Activated CD8-positive, alpha-beta T cell treated with anti-CD3 and anti-CD28 coated beads, Interleukin-2, amount 10 ng/mL, durations not matched to agents 7 days and 5 days (primary cell): ENCODE results near the gene GALNT7. TPM values are rescaled to one million over a fixed set of nuclear protein-coding genes. Genes with fewer than 3 reads are reported as not detected.
"Not testable (repeated sequence)": the region's sequence is repeated elsewhere in the genome, so short reads cannot be mapped to it uniquely, and the experiment has no call there.

ENCODE experiments used
- ATAC-seq: fragments of 150-1000 bp; cut with Tn5 transposase; one replicate; pipeline ENCODE4 v1.10.0; 2021; ENCODE audit warnings: moderate library complexity
- CTCF ChIA-PET: fragments of 350-600 bp; sonication (Branson Sonifier 250); formaldehyde crosslinking; loops from one replicate; lab custom pipeline; 2021; ENCODE audit warnings: antibody characterized with exemption; lab: Charles Lee
- POLR2A ChIA-PET: fragments of 350-600 bp; sonication (Branson Sonifier 250); formaldehyde crosslinking; loops from one replicate; lab custom pipeline; 2021; ENCODE audit warnings: antibody characterized with exemption; lab: Charles Lee
- DNase-seq: peaks from one replicate; pipeline ENCODE4 v3.0.0-alpha.2; 2020
- H3K27ac Mint-ChIP-seq: one replicate; pipeline ENCODE4 v1.8.0; 2021; ENCODE audit warnings: mild to moderate bottlenecking, mixed read lengths
- H3K27me3 Mint-ChIP-seq: one replicate; pipeline ENCODE4 v1.8.0; 2021; ENCODE audit warnings: low read depth, mixed read lengths
- H3K36me3 Mint-ChIP-seq: one replicate; pipeline ENCODE4 v1.8.0; 2021; ENCODE audit warnings: low read depth, mixed read lengths
- H3K4me1 Mint-ChIP-seq: one replicate; pipeline ENCODE4 v1.8.0; 2021; ENCODE audit warnings: low read depth, mixed read lengths
- H3K4me3 Mint-ChIP-seq: one replicate; pipeline ENCODE4 v1.8.0; 2021; ENCODE audit warnings: mild to moderate bottlenecking, mixed read lengths
- H3K9me3 Mint-ChIP-seq: one replicate; pipeline ENCODE4 v1.8.0; 2022; ENCODE audit warnings: mixed read lengths; ENCODE audit not compliant: insufficient read depth
- total RNA-seq, 2 experiments: library from RNA; stranded (reverse); gene quantifications; one replicate each; pipeline ENCODE4 v1.2.3, GENCODE V29; 2021

GALNT7 gene
- total RNA-seq, 2 experiments from 2014 or later: 16.2 to 16.7 TPM

DNA sequence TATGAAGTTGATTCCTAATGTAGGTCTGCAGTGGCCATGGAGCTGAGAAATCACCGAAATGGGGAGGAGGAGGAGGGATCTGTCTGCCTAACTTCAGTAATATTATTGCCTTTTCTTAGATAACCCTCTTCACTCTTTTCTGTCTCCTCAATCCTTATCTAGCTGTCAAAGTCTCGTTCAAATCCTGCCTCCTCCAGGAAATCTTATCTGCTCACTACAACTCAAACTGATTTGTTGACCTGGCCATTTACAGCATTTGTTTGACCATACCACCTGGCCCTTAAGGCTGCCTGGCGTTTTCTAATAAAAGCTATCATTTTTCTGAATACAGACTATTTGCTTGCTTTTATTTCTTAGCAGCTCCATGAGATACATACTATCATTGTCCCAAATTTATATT lies 33.8 kb downstream of the GALNT7 start:
- POLR2A ChIA-PET: no interaction called here
- H3K4me3 Mint-ChIP-seq: no peak overlapping the region
- peaks cover 15% of the 10 kb centered on the region for H3K36me3 Mint-ChIP-seq
- peaks cover 3% of the 10 kb centered on the region for H3K9me3 Mint-ChIP-seq
- no peak overlapping the region for H3K27ac Mint-ChIP-seq
- DNase-seq (no peak), ATAC-seq (no peak)
- no peaks in the 10 kb centered on the region for H3K27me3 Mint-ChIP-seq
- no peaks in the 10 kb centered on the region for H3K4me1 Mint-ChIP-seq
- CTCF ChIA-PET: interaction anchor here (1.1 kb wide), 1 partner anchor 99 kb away, joined by 4 read pairs; no protein-coding TSS in a partner anchor

DNA sequence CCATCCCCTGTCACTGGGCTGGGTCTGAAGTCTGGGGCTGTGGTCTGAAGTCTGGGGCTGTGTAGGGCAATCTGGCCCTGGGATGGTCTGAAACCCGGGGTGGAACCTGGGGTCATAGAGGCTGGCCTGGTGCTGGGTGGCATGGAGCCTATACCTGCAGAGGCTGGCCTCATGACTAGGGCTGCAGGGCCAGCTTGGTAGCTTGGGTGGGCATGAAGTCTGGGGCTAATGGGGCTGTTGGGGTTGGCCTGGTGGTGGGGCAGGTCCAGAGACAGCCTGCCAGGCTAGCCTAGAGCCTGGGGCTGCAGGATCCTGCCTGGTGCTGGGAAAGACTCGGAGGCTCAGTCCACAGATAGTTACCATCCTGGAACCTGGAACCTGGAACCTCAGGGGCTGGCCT lies 37.0 kb downstream of the GALNT7 start:
- Mint-ChIP-seq H3K4me1 (no peaks in the 10 kb centered on the region), H3K9me3 (peaks cover 3% of the 10 kb centered on the region), H3K27me3 (no peaks in the 10 kb centered on the region), H3K4me3 (no peak overlapping the region), H3K27ac (no peak overlapping the region), H3K36me3 (peaks cover 17% of the 10 kb centered on the region)
- ChIA-PET POLR2A (no interaction called here), CTCF (no interaction called here)
- no peak for ATAC-seq
- DNase-seq: no peak

DNA sequence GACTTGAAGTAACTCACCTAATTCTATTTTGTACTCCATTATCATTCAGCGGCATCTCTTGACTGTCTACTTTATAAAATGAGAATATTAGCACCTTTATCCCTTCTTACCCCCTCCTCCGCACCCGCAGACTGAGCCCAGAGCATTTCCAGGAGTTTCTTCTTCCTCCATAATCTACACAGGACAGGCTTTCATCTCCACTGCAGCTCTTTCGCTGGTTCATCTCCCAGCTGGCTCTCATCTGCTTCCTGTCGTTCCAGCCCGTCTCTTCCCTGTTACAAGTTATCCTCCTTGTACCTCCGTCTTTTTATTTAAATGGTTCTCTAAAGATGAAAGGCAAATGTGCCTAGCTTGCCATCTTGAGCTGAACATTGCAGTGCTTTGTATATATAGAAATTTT lies 39.8 kb downstream of the GALNT7 start:
- Mint-ChIP-seq H3K4me3 (no peak overlapping the region), H3K36me3 (peaks cover 17% of the 10 kb centered on the region), H3K9me3 (peaks cover 3% of the 10 kb centered on the region), H3K4me1 (no peaks in the 10 kb centered on the region), H3K27ac (no peak overlapping the region), H3K27me3 (no peaks in the 10 kb centered on the region)
- ChIA-PET POLR2A (no interaction called here), CTCF (no interaction called here)
- DNase-seq (no peak), ATAC-seq (no peak)

DNA sequence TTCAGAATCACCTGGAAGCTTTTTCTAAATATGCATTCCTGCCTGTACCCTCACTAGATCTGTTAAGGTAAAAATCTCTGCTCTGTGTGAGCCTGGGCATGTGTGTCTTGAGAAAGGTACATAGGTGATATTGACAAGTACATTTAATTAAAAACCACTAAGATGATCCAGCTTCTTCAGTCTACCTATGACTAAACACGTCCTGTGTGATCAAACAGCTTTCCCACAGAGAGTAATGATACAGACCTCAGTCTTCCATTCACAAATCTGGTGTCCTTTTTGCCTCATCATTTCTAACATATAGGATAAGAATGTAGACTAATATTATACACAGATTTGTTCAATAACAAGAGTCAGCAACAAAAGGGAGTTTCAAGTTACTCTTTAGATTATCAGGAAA lies 42.6 kb downstream of the GALNT7 start:
- H3K9me3 Mint-ChIP-seq: no peaks in the 10 kb centered on the region
- ChIA-PET CTCF (no interaction called here), POLR2A (no interaction called here)
- H3K36me3 Mint-ChIP-seq: peaks cover 2% of the 10 kb centered on the region
- H3K4me1 Mint-ChIP-seq: no peaks in the 10 kb centered on the region
- H3K4me3 Mint-ChIP-seq: no peak overlapping the region
- no peak overlapping the region for H3K27ac Mint-ChIP-seq
- ATAC-seq (no peak), DNase-seq (no peak)
- H3K27me3 Mint-ChIP-seq: no peaks in the 10 kb centered on the region

DNA sequence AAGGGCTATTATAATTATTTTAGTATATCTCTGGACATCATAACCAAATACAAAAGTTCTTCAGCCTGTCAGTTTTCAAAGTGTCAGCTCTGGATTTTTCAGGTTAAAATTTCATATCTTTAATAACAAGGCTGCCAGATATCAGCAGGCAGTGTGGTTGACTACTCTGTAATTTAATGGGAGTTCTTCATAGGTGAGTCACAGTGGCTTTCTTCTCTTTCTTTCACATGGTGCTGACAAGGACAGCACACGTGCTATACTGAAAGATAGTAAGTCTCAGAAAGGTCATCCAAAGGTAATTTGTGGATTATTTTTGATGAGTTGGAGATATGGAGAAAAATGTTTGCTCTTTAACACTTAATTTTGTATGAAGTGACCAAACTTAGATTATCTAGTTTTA lies 43.2 kb downstream of the GALNT7 start:
- POLR2A ChIA-PET: no interaction called here
- H3K9me3 Mint-ChIP-seq: no peaks in the 10 kb centered on the region
- H3K36me3 Mint-ChIP-seq: peaks cover 2% of the 10 kb centered on the region
- no peaks in the 10 kb centered on the region for H3K27me3 Mint-ChIP-seq
- DNase-seq: no peak
- no peak for ATAC-seq
- no peak overlapping the region for H3K27ac Mint-ChIP-seq
- no peak overlapping the region for H3K4me3 Mint-ChIP-seq
- CTCF ChIA-PET: no interaction called here
- H3K4me1 Mint-ChIP-seq: no peaks in the 10 kb centered on the region

DNA sequence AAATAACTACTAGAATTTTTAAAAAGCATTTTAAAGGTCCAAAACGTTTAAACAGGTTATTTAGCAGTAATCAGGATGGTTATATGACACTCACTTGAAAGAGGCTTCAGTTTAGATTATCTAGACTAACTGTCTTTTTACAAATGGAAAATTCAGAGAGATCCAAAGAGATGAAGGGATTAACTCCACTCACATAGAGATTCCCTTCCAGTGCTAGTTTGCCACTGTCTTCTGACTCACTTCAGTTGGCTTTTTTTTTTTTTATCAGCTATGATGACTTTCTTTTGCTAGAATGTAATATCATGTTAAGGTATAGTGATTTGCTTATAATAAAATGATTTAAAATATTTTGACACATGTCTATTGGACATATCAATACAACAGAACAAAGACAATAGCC lies 43.8 kb downstream of the GALNT7 start:
- ChIA-PET POLR2A (no interaction called here), CTCF (no interaction called here)
- H3K4me3 Mint-ChIP-seq: no peak overlapping the region
- peaks cover 2% of the 10 kb centered on the region for H3K36me3 Mint-ChIP-seq
- no peaks in the 10 kb centered on the region for H3K9me3 Mint-ChIP-seq
- no peak for ATAC-seq
- no peak overlapping the region for H3K27ac Mint-ChIP-seq
- no peaks in the 10 kb centered on the region for H3K27me3 Mint-ChIP-seq
- H3K4me1 Mint-ChIP-seq: no peaks in the 10 kb centered on the region
- no peak for DNase-seq

DNA sequence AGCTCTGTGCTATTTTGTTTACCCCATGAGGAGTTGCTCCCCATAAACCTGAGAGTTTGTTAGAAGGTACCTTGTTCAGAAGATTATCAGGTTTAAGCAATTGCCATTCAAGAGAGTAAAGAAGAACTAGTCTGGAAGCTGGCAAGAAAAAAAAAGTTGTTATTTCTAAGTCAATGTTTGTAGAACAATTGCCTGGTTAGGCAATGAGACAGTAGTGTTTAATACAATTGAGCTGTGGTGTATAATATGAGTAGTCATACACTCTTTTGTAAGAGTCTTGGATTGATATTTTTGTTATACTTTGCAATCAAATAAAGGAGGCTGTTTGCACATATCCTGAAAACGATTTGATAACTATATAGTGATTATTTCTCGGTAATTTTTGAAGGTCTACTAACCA lies 44.7 kb downstream of the GALNT7 start:
- Mint-ChIP-seq H3K9me3 (no peaks in the 10 kb centered on the region), H3K36me3 (peaks cover 2% of the 10 kb centered on the region), H3K4me1 (peaks cover 3% of the 10 kb centered on the region), H3K4me3 (no peak overlapping the region), H3K27ac (no peak overlapping the region), H3K27me3 (no peaks in the 10 kb centered on the region)
- ChIA-PET POLR2A (no interaction called here), CTCF (interaction anchor here (0.7 kb wide), 1 partner anchor 43 kb away, joined by 3 read pairs; no protein-coding TSS in a partner anchor)
- ATAC-seq: no peak
- no peak for DNase-seq

DNA sequence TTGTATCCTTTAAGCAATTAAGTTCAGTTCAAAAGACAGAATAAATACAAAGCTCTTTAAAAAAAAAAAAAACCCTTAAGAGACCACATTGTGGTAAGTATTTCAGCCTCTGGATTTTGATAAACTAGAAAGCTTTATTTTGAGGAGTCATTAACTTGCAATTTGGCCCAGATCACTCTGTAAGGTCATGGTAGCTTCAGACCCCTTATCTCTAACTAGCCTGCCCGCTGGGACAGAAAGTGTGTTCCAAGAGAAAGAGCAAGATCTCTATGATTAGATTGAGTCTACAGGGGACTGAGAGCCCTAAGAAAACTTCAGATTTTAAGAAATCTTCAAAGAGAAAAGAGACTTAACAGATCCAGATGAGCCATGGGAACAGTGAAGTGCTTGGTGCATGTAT lies 45.6 kb downstream of the GALNT7 start:
- ChIA-PET POLR2A (no interaction called here), CTCF (no interaction called here)
- H3K4me3 Mint-ChIP-seq: no peak overlapping the region
- no peak overlapping the region for H3K27ac Mint-ChIP-seq
- peaks cover 4% of the 10 kb centered on the region for H3K4me1 Mint-ChIP-seq
- DNase-seq (no peak), ATAC-seq (no peak)
- H3K36me3 Mint-ChIP-seq: peaks cover 2% of the 10 kb centered on the region
- H3K9me3 Mint-ChIP-seq: no peaks in the 10 kb centered on the region
- H3K27me3 Mint-ChIP-seq: no peaks in the 10 kb centered on the region

DNA sequence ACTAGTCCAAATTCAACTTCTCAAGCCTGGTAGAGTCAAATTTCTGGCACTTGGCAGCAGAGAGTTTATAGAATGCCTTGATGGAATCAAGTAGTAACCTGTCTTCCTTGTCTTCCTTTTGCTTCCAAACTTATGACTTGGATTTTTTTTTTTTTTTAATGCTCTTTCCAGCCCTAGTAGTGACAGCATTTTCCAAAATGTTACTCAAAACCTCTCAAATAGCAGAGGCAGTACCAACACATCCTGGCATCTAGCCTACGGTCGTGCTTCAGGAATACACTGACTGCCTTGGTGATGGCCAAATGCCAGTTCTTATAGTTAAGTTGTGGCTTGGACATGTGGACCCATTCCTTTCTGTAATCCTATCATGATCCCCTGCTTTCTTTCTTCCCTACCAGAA lies 46.0 kb downstream of the GALNT7 start:
- Mint-ChIP-seq H3K4me3 (no peak overlapping the region), H3K27ac (no peak overlapping the region), H3K9me3 (no peaks in the 10 kb centered on the region), H3K27me3 (no peaks in the 10 kb centered on the region), H3K4me1 (peaks cover 4% of the 10 kb centered on the region), H3K36me3 (peaks cover 2% of the 10 kb centered on the region)
- no peak for ATAC-seq
- DNase-seq: no peak
- ChIA-PET CTCF (no interaction called here), POLR2A (no interaction called here)

DNA sequence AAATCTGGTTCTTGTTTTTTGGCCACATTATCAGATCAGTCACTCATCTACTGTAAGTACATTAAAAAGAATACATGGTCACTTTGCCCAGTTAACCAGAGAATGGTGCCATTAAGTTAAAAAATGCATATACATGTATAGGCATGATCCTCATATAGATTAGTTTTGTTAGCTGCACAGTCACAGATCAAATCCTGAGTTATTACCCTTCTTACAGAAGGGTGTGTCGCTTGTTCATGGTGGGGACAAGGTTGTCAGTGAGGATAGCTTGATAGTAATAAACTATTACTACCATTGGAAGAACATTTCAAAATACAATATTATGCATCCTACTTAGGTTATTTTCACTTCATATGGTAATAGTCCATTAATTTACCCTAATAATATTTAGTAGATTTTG lies 48.5 kb downstream of the GALNT7 start:
- no peaks in the 10 kb centered on the region for H3K36me3 Mint-ChIP-seq
- no peak for DNase-seq
- no peak for ATAC-seq
- no peak overlapping the region for H3K27ac Mint-ChIP-seq
- peaks cover 3% of the 10 kb centered on the region for H3K9me3 Mint-ChIP-seq
- H3K4me1 Mint-ChIP-seq: peaks cover 4% of the 10 kb centered on the region
- CTCF ChIA-PET: no interaction called here
- no peak overlapping the region for H3K4me3 Mint-ChIP-seq
- no peaks in the 10 kb centered on the region for H3K27me3 Mint-ChIP-seq
- POLR2A ChIA-PET: no interaction called here

DNA sequence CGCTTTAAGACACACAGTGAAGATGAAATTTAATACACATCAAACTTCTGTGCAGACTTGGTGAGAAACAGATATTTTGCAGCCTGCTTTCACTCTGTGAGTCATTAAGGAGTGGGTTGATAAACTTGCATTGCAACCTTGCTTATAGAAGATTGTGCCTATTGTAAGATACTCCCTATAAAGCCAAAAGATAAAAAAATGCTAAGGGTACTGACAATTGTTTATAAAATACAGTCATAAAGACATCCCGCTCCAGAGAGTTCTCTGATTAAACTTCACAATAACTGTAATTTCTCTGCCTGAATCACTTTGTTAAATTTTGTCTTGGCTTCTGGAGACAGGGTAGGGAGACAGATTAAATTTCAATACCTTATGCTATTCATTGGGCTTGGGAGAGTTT lies 49.1 kb downstream of the GALNT7 start:
- Mint-ChIP-seq H3K4me3 (no peak overlapping the region), H3K27ac (no peak overlapping the region), H3K9me3 (peaks cover 3% of the 10 kb centered on the region), H3K27me3 (no peaks in the 10 kb centered on the region), H3K4me1 (peaks cover 4% of the 10 kb centered on the region), H3K36me3 (no peaks in the 10 kb centered on the region)
- ChIA-PET POLR2A (no interaction called here), CTCF (no interaction called here)
- DNase-seq (no peak), ATAC-seq (no peak)

DNA sequence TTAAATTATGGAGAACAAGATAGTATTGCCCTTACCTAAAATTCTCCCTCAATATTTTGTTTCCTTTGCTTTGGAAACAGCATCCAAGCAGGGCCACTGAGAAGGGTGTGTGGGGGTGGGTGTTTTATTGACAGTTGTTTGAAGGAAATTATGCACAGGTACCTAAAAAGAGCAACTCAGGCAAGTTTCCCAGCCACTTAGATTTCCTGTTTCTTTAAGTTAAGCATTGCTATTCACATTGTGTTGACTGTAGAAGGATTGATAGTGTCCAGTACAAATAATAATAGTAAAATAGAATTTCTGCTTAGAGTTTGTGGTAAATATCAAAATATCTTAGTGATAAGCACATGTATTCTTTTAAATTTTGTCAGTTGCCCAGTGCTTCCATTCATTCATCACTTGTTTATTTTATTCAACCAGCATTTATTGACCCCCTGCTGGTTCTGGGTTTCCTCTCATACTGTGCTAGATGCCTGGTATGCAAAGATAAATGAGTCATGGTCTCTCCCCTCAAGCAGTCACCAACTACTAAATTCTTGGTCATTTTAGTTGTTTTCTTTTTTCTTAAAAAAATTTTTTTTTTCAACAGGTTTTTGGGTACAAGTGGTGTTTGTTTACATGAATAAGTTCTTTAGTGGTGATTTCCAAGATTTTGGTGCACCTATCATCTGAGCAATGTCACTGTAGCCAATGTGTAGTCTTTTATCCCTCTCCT lies 50.0 kb downstream of the GALNT7 start:
- DNase-seq: no peak
- Mint-ChIP-seq H3K4me3 (no peak overlapping the region), H3K36me3 (no peaks in the 10 kb centered on the region), H3K27ac (no peak overlapping the region), H3K9me3 (peaks cover 3% of the 10 kb centered on the region), H3K4me1 (peaks cover 4% of the 10 kb centered on the region), H3K27me3 (no peaks in the 10 kb centered on the region)
- POLR2A ChIA-PET: no interaction called here
- CTCF ChIA-PET: no interaction called here
- ATAC-seq: no peak

DNA sequence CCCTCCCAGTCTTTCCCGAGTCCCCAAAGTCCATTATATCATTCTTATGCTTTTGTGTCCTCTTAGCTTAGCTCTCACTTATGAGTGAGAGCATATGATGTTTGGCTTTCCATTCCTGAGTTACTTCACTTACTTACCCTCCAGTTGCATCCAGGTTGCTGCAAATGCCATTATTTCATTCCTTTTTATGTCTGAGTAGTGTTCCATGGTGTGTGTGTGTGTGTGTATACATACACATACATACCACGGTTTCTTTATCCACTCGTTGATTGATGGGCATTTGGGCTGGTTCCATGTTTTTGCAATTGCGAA lies 50.5 kb downstream of the GALNT7 start:
- H3K27me3 Mint-ChIP-seq, H3K9me3 Mint-ChIP-seq, H3K36me3 Mint-ChIP-seq, DNase-seq, ATAC-seq, H3K4me3 Mint-ChIP-seq, POLR2A ChIA-PET, CTCF ChIA-PET, H3K4me1 Mint-ChIP-seq, H3K27ac Mint-ChIP-seq: not testable (repeated sequence)
